Keratinocyte (primary cell): ENCODE results near the gene P4HA1. TPM values are rescaled to one million over a fixed set of nuclear protein-coding genes. Genes with fewer than 3 reads are reported as not detected.

ENCODE experiments used
- DNase-seq: peaks from one replicate; pipeline ENCODE4 v3.0.0-alpha.2; 2011; ENCODE audit warnings: low read depth, missing footprints, low spot score
- FAIRE-seq: peaks from 2 replicates; lab custom pipeline; 2011; peaks lifted over from hg19 to GRCh38; lab: Jason Lieb, UNC
- H2AFZ ChIP-seq: 2 replicates; pipeline ENCODE4 v1.6.0; 2012; ENCODE audit warnings: low read length, control low read depth, inconsistent platforms; ENCODE audit not compliant: control insufficient read depth
- H3K27ac ChIP-seq: 2 replicates; pipeline ENCODE4 v1.5.1; 2011; ENCODE audit warnings: low read length; ENCODE audit not compliant: control insufficient read depth, insufficient read depth
- H3K27me3 ChIP-seq: 3 replicates; pipeline ENCODE4 v1.6.0; 2011; ENCODE audit warnings: low read length; ENCODE audit not compliant: control insufficient read depth, insufficient read depth; ENCODE audit errors: extremely low read depth
- H3K36me3 ChIP-seq, 2 experiments: 2 replicates in 1 of 2; 3 replicates in 1 of 2; pipeline ENCODE4 v1.5.1; 2011; ENCODE audit warnings: low read length in 2 of 2, mild to moderate bottlenecking in 1 of 2; ENCODE audit not compliant: control insufficient read depth in 2 of 2, insufficient read depth in 2 of 2; ENCODE audit errors: extremely low read depth in 1 of 2
- H3K4me1 ChIP-seq: 3 replicates; pipeline ENCODE4 v1.5.1; 2011; ENCODE audit warnings: low read length; ENCODE audit not compliant: control insufficient read depth, insufficient read depth; ENCODE audit errors: extremely low read depth
- H3K4me2 ChIP-seq: 3 replicates; pipeline ENCODE4 v1.6.0; 2011; ENCODE audit warnings: low read depth, low read length; ENCODE audit not compliant: control insufficient read depth, insufficient read depth; ENCODE audit errors: extremely low read depth
- H3K4me3 ChIP-seq, 3 experiments: fragments of 200-600 bp in 1 of 3; sonication (generic) in 1 of 3; 2 replicates in 2 of 3; 3 replicates in 1 of 3; pipeline ENCODE4 v1.5.1; 2011 to 2016; ENCODE audit warnings: low read length in 3 of 3, mild to moderate bottlenecking in 3 of 3, control low read depth in 2 of 3, inconsistent platforms in 1 of 3, low read depth in 1 of 3, mixed read lengths in 1 of 3, mixed run types in 1 of 3, moderate library complexity in 1 of 3; ENCODE audit not compliant: control insufficient read depth in 2 of 3, insufficient read depth in 2 of 3; ENCODE audit errors: extremely low read depth in 1 of 3
- H3K79me2 ChIP-seq: 2 replicates; pipeline ENCODE4 v1.6.0; 2012; ENCODE audit warnings: low read length; ENCODE audit not compliant: control insufficient read depth, insufficient read depth
- H3K9ac ChIP-seq: 3 replicates; pipeline ENCODE4 v1.6.0; 2011; ENCODE audit warnings: low read length; ENCODE audit not compliant: control insufficient read depth, insufficient read depth; ENCODE audit errors: extremely low read depth
- H3K9me1 ChIP-seq: 3 replicates; pipeline ENCODE4 v1.6.0; 2011; ENCODE audit warnings: low read length; ENCODE audit not compliant: control insufficient read depth, insufficient read depth; ENCODE audit errors: extremely low read depth
- H3K9me3 ChIP-seq: 2 replicates; pipeline ENCODE4 v1.5.1; 2012; ENCODE audit warnings: low read depth, low read length; ENCODE audit not compliant: control insufficient read depth
- H4K20me1 ChIP-seq: 3 replicates; pipeline ENCODE4 v1.6.0; 2011; ENCODE audit warnings: low read length; ENCODE audit not compliant: control insufficient read depth, insufficient read depth; ENCODE audit errors: extremely low read depth
- CTCF ChIP-seq, 3 experiments: IDR thresholded peaks in 1 of 3; conservative IDR thresholded peaks in 1 of 3; optimal IDR thresholded peaks in 1 of 3; 2 replicates in 2 of 3; 3 replicates in 1 of 3; pipeline versions ENCODE3 to v1.5.1; 2011; ENCODE audit warnings: low read length in 3 of 3, mild to moderate bottlenecking in 3 of 3, moderate library complexity in 2 of 3, control low read depth in 1 of 3, inconsistent platforms in 1 of 3; ENCODE audit not compliant: insufficient read depth in 2 of 3; ENCODE audit errors: extremely low read depth in 1 of 3
- EZH2 ChIP-seq: IDR thresholded peaks from one replicate; pipeline ENCODE4 v1.6.1; 2012; ENCODE audit warnings: inconsistent platforms, mild to moderate bottlenecking, low read length, moderate library complexity
- dilution Hi-C: fragments of 300-500 bp; cut with MboI; formaldehyde crosslinking; loops from one replicate; pipeline ENCODE4 v1.7.0; 2020; ENCODE audit warnings: low sequenced_read_pairs; ENCODE audit not compliant: extremely low pct_ligation_motif_present
- polyA plus RNA-seq, 5 experiments: library from polyadenylated mRNA; depleted of rRNA in 3 of 5; stranded (reverse) in 3 of 5; stranded (forward) in 1 of 5; unstranded in 1 of 5; fragments of >200 nt; gene quantifications; 1 replicate in 1 of 5; 2 replicates in 3 of 5; 3 replicates in 1 of 5; pipeline versions ENCODE4 v1.2.1 to v1.2.3, GENCODE V29; 2011 to 2012; ENCODE audit warnings: missing spikeins in 2 of 5, low read depth in 1 of 5, low replicate concordance in 1 of 5

P4HA1 gene
- polyA plus RNA-seq, 1 donor (not counting 4 experiments of a cell fraction or from before 2014, with no cell fraction given), result 67.4 TPM

- no peaks in the 10 kb centered on the region for H3K9me3 ChIP-seq
- H3K27ac ChIP-seq, result no peak overlapping the region
- no peak overlapping the region for H3K4me3 ChIP-seq
- H3K4me1 ChIP-seq, result peaks cover 4% of the 10 kb centered on the region
- TF ChIP-seq EZH2 (no peak), CTCF (optimal IDR thresholded peaks at IDR 0.05 in 1 of 3, IDR thresholded peaks at IDR 0.05 in 1 of 3, conservative IDR thresholded peaks at IDR 0.05 in 1 of 3; ENCODE audit: extremely low read depth in 1 of 3, insufficient read depth in 2 of 3, low read length in 3 of 3) (no peak)
- no peak for FAIRE-seq
- no peak overlapping the region for H3K9ac ChIP-seq
- peaks cover 2% of the 10 kb centered on the region for H3K79me2 ChIP-seq
- H4K20me1 ChIP-seq, result no peaks in the 10 kb centered on the region
- peaks cover 0 to 16% of the 10 kb centered on the region in 2 experiments for H3K36me3 ChIP-seq
- H3K4me2 ChIP-seq, result no peak overlapping the region
- dilution Hi-C loops, result no loop called here
- H2AFZ ChIP-seq, result no peak overlapping the region
- DNase-seq, result no peak
- H3K27me3 ChIP-seq, result no peaks in the 10 kb centered on the region
- H3K9me1 ChIP-seq, result no peaks in the 10 kb centered on the region
These were observed 78.0 kb downstream of the P4HA1 start for GRCh38 chr10:73018632-73019031.

GRCh38 chr10:73017955-73018480 is 78.6 kb downstream of the P4HA1 start:
- FAIRE-seq (no peak), DNase-seq (no peak)
- Histone ChIP-seq H4K20me1 (no peaks in the 10 kb centered on the region), H3K36me3 (peaks cover 3 to 20% of the 10 kb centered on the region in 2 experiments), H3K4me1 (peaks cover 4% of the 10 kb centered on the region), H3K79me2 (peaks cover 2% of the 10 kb centered on the region), H3K27ac (no peak overlapping the region), H3K4me3 (no peak overlapping the region), H3K9me3 (no peaks in the 10 kb centered on the region), H3K9ac (no peak overlapping the region), H2AFZ (no peak overlapping the region), H3K27me3 (no peaks in the 10 kb centered on the region), H3K9me1 (no peaks in the 10 kb centered on the region), H3K4me2 (no peak overlapping the region)
- dilution Hi-C loops, result no loop called here
- TF ChIP-seq EZH2 (no peak), CTCF (optimal IDR thresholded peaks at IDR 0.05 in 1 of 3, IDR thresholded peaks at IDR 0.05 in 1 of 3, conservative IDR thresholded peaks at IDR 0.05 in 1 of 3; ENCODE audit: extremely low read depth in 1 of 3, insufficient read depth in 2 of 3, low read length in 3 of 3) (no peak)
